Activated CD8-positive, alpha-beta memory T cell treated with anti-CD3 and anti-CD28 coated beads for 48 hours (primary cell): ENCODE data around the gene WDR43.

Experiments
- DNase-seq, 3 experiments: peaks; one replicate each; pipeline ENCODE4 v3.0.0-alpha.2; 2020; ENCODE audit warnings: low read depth in 2 of 3, low spot score in 2 of 3

Gene WDR43, protein sequence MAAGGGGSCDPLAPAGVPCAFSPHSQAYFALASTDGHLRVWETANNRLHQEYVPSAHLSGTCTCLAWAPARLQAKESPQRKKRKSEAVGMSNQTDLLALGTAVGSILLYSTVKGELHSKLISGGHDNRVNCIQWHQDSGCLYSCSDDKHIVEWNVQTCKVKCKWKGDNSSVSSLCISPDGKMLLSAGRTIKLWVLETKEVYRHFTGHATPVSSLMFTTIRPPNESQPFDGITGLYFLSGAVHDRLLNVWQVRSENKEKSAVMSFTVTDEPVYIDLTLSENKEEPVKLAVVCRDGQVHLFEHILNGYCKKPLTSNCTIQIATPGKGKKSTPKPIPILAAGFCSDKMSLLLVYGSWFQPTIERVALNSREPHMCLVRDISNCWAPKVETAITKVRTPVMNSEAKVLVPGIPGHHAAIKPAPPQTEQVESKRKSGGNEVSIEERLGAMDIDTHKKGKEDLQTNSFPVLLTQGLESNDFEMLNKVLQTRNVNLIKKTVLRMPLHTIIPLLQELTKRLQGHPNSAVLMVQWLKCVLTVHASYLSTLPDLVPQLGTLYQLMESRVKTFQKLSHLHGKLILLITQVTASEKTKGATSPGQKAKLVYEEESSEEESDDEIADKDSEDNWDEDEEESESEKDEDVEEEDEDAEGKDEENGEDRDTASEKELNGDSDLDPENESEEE

DNA sequence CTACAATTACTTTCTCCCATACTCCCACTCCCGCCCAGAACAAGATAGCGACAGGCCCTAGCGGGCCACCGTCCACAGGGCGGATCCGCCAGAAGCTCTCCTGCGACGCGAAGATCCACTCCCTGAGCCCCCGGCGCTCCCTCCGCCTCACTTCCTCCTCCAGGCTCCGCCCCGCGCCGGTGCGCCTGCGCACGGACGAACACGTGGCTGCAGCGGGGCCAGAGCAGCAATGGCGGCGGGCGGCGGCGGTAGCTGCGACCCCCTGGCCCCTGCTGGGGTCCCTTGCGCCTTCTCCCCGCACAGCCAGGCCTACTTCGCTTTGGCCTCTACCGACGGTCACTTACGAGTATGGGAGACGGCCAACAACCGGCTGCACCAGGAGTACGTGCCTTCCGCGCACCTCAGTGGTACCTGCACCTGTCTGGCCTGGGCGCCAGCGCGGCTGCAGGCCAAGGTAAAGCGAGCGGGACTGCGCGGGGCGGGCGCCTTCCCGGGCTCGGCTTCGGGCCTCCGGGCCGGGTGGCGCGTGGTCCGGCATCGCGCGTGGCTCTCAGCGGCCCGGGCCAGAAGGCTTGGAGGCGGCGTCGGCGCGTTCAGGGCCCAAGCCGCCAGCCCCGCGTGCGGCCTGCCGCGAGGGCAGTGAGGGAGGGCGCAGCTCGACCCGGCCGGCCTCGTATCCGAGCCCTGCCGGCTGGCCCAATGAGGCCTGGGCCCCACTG, at the start of gene WDR43:
Gene WDR43 (plus strand): TSS at position 198 of the 719 bp plus-strand sequence. CDS start 32 bp downstream, at position 230.
- peak; percentile 88 to 99 (median 93) for DNase-seq

DNA sequence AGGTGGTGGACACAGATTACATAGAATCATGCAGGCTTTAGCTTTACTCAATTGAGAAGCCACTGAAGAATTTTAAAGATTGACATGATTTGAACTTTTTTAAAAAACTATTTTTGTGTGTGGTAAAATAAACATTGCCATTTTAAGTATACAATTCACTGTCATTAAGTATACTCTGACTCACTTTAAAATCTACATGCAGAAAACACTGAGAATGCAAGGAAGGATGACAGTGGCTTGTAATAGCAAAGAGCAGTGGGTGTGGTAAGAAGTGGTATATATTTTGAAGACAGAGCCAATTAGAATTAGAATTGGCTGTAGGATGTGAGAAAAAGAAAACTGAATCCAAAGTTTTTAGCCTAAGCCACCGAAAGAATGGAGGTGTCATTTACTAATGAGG, 39.3 kb upstream of the WDR43 start:
- DNase-seq, result no peak

DNA sequence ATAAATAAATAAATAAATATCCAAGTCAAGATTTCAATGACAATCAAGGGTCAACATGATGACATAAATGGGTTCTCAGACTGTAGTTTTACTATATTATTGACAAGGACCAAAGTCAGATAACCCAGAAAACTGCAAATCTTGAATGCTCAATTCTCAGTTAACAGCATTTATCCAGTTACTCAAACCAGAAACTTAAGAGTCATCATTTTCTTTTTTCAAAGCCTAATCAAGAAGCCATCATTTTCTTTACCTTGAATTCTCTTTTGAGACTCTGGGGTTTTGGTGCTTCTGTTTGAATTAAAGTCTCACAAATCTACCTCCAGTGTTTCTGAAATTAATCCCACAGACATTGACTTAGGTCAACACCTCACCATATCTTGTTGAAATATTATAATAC, 38.5 kb upstream of the WDR43 start:
- no peak for DNase-seq

DNA sequence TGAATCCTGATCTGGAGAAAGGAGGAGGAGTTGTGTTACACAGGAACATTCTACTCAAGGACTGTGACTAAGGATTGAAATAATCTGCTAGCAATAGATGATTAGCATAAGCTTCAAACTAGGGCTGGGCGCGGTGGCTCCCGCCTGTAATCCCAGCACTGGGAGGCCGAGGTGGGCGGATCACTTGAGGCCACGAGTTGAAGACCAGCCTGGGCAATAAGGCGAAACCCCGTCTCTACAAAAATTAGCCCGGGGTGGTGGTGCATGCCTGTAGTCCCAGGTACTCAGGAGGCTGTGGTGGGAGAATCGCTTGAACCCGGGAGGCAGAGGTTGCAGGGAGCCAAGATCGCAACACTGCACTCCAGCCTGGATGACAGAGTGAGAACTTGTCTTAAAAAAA, 25.9 kb upstream of the WDR43 start:
- no peak for DNase-seq

DNA sequence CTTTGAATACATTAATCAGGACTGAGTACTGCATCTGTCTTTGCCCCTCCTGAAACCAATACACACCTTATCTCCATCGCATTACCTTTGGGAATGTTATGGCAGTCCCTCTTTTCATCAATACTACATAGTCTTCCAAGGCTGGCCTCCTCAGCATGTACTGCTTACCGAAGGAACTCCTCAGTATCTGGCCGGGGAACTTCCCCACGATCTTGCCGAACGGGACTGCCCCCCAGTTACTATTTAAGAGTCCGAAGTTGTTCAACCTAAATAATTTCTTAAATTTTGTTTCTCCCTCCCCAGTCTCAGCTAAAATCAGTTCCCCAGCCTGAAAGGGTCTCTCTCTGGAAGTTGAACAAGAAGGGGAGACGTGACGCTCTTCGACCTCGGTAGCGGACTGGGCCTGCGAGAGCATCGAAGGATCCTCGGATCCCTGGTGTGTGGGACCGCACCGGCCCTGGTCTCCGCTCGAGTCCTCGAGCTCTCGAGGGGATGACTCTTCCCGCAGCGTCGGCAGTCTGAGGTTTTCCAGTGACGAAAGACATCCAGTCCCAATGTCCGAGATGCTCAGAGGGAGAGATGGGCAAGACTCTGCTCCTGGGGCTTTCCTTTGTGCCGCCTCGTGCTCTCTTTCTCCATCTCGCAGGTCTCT, 24.8 kb upstream of the WDR43 start:
- no peak for DNase-seq

- peak; percentile 92 to 97 (median 95) for DNase-seq
Observed at GRCh38 chr2:28870146-28870891, 24.1 kb upstream of the WDR43 start, which contains the start of gene TRMT61B. TSS of gene TRMT61B (minus strand) at chr2:28870309. CDS start at chr2:28870277, 32 bp downstream.

DNA sequence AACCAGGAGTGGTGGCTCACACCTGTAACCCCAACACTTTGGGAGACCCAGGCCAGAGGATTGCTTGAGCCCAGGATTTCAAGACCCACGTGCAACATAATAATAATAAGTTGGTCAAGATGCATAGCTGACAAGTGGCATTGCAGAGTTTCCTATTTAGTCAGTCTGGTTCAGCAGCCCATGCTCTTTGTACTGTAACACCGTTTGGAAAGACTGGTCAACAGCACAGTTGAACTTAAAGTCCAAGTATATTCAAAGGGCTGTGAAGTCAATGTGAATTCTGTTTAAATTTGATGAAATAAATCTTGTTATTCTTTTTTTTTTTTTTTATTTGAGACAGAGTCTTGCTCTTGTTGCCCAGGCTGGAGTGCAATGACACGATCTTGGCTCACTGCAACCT, 22.8 kb upstream of the WDR43 start:
- no peak for DNase-seq

DNA sequence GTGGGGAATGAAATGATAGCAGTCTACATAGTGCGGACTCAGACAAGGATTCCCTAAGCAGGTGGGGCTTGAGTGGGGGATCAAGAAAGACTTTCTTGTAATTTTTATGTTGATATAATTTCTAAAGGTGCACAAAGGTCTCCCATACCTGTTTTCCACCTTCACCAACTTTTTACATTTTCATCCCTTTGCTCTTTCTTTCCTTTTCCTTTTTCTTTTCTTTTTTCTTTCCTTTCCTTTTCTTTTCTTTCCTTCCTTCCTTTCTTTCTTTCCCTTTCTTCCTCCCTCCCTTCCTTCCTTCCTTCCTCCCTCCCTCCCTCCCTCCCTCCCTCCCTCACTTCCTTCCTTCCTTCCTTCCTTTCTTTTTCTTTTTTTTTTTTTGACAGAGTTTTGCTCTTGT, 14.3 kb upstream of the WDR43 start:
- no peak for DNase-seq

- DNase-seq, result no peak
Observed at GRCh38 chr2:28893488-28893887, 979 bp upstream of the WDR43 start.

GRCh38 chr2:28895189-28895893, 874 bp downstream of the WDR43 start:
- DNase-seq, result peak; percentile 16 to 40 (median 33)

GRCh38 chr2:28896906-28897305, 2.4 kb downstream of the WDR43 start:
- DNase-seq, result no peak

DNA sequence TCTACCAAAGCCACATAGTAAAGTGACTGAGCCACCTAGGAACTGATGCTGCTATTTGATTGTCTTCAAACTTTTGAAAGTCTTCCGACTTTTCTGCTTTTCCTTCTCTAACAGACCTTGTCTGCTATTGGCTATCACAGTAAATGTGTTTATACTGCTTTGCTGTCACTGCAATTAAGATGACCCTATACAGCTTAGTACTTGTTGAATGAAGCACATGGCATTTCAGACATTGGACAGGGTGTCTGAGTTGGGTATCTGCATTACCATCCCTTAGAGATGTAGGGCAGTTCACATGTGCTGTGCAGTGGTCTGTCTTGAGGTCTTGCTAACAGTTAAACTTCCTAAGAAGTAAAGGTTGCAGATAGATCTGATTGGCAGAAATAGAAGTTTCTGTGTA, 3.6 kb downstream of the WDR43 start:
- no peak for DNase-seq

GRCh38 chr2:28901202-28901601, 6.7 kb downstream of the WDR43 start:
- no peak for DNase-seq

- no peak for DNase-seq
Observed at GRCh38 chr2:28901841-28902240, 7.4 kb downstream of the WDR43 start.

- DNase-seq, result no peak
Observed at GRCh38 chr2:28902584-28902983, 8.1 kb downstream of the WDR43 start.

GRCh38 chr2:28904295-28904694, 9.8 kb downstream of the WDR43 start:
- no peak for DNase-seq

DNA sequence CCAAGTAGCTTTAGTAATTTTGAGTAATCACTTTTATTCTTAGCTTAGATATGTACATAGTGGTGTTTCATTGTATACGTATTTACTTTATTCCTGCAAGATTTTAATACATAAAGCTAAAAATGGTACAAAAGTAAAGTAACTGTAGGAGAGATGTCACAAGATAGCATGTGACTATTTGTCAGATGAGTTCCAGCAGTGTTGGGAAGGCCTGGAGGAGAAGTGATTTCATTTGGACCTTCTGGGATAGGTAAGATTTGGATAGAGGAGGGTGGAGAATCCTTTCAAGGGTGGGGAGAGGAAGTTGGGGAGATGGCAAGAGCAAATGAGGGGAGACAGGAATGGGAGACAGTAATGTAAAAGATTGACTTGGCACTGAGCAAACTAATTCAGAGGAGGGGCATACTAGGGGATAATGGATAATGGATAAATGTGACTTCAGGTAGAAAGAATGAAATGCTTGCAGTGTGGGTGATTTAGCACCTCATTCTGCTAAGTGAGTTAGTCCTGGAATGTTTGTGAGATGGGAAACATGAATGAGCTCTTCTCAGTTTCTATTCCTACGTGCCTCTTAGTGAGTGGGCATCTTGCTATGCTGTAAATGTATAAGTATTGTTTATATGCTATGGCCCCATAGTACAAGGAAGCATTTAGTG, 10.5 kb downstream of the WDR43 start:
- DNase-seq, result no peak

GRCh38 chr2:28905533-28905932, 11.1 kb downstream of the WDR43 start:
- no peak for DNase-seq

GRCh38 chr2:28906376-28906775, 11.9 kb downstream of the WDR43 start:
- no peak for DNase-seq
